Pericardium fibroblast (primary cell): ENCODE data around the gene ADH1B. TPM values are rescaled to one million over a fixed set of nuclear protein-coding genes. Genes with fewer than 3 reads are reported as not detected.

ENCODE experiments used
- total RNA-seq: library from RNA; depleted of rRNA; stranded (reverse); fragments of >200 nt; gene quantifications from 2 replicates; pipeline ENCODE4 v1.2.3, GENCODE V29; 2015

Gene ADH1B
- 64.5 and 317 TPM in 2 replicates for total RNA-seq

DNA sequence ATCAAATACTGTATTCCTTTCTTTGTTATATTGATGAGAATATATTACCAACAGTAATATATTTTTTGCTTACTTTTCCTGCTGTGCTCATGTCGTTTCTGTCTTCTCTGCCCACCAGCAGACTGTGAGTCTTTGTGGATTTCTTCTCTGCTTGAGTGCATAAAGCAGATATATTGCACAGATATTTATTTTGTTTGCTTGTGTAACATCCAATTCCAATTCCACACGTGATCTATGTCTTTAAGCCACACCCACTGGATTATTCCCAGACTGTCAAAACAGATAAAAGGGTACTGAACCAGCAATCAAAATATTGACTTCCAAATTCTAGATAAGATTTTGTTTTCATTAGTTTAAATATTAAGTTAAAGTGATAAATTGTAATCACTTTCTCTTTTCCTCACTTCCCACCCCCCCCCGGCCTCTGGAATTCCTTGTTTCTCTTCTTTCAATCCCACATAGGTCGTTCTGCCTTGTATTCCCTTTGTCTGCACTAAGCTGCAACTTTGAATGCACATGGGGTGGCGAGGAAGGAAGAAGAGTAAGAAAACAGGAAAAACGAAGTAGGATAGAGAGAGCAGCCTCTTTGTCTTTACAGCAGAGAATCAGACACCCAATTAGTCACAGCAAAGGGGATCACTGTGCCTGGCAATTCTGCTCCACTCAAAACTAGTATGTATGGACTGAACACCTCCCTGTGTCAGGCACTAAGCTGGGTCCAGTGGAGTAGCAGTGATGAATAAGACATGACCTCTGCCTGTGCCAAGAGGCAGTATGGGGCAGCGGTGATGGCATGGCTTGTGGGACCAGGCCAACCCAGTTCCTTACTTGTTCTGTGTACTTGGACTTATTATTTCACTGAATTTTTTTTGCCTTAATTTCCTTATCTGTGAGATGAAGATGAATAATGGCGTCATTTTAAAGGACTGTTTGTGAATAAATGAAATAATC, at the start of gene ADH1B:
ADH1B (minus strand) TSS at position 161 of the 951 bp plus-strand sequence; CDS start at position 91, 70 bp downstream.

DNA sequence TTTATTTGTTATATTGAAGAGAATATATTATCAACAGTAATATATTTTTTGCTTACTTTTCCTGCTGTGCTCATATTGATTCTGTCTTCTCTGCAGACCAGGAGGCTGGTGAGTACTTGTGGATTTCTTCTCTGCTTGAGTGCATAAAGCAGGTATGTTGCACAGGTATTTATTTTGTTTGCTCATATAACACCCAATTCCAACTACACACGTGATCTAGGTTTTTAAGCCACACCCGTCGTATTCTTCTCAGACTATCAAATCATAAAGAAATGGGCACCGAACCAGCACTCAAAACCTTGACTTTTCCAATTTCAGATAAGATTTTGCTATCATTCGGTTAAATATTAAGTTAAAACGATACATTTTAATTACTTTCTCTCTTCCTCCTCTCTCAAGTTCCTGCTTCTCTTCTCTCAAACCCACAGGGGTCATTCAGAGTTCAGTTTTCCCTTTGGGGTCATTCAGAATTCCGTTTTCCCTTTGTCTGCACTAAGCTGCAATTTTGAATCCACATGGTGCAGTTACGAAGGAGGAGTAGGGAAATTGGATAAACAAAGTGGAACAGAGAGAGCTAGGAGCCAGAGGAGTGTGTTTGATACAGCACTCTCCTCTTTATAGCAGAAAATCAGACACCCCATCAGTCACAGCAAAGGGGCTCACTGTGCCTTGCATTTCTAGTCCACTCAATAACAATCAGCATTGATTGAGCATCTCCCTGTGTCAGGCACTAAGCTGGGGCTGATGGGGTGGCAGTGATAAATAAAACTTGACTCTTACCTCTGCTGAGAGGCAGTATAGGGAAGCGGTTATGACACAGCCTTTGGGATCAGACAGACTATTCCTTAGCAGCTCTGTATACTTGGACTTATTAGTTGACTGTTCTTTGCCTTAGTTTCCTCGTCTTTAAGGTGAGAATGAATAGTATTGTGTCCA, 31.7 kb upstream of the ADH1B start, which contains the start of gene ADH1C:
ADH1C (minus strand) TSS at position 145 of the 936 bp plus-strand sequence; CDS start at position 74, 71 bp downstream.

DNA sequence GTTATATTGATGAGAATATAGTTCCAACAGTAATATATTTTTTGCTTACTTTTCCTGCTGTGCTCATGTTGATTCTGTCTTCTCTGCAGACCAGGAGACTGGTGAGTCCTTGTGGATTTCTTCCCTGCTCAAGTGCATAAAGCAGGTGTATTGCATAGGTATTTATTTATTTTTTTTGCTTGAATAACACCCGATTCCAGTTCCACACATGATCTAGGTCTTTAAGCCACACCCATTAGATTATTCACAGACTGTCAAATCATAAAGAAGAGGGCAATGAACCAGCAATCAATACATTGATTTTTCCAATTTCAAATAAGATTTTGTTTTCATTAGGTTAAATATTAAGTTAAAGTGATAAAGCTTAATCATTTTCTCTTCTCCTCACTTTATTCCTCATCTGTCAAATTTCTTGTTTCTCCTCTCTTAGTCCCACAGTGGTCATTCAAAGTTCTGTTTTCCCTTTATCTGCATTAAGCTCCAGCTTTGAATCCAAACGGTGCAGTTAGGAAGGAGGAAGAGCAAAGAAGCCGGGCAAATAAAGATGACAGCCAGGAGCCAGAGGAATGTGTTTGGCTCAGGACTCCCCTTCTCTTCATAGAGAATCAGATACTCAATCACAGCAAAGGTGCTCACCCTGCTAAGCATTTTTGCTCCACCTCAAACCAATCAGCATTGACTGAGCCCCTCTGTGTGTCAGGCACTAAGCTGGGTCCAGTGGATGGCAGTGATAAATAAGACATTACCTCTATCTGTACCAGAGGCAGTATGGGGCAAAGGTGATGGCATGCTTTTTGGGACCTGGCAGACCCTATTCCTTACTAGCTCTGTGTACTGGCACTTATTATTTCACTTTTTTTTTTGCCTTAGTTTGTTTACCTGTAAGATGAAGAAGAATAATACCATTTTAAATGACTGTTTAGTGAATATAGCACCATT, 30.1 kb downstream of the ADH1B start, which contains the start of gene ADH1A:
ADH1A (minus strand) TSS at position 138 of the 939 bp plus-strand sequence; CDS start at position 67, 71 bp downstream.

Other genes with a start within 250 kb of the ADH1B start
- 206 and 246 TPM in 2 replicates for gene ADH5, start 232.6 kb downstream of the ADH1B start, total RNA-seq
- gene ADH4, start 177.1 kb downstream of the ADH1B start, total RNA-seq, result not detected in 2 replicates
- under 0.01 and 1.5 TPM in 2 replicates for gene ADH6, start 102.2 kb downstream of the ADH1B start, total RNA-seq
- gene ADH1A, start 30.4 kb downstream of the ADH1B start, total RNA-seq, result not detected in 2 replicates
- gene ADH1C, start 31.3 kb upstream of the ADH1B start, total RNA-seq, result 1.3 and 10.9 TPM in 2 replicates
- gene ADH7, start 113.9 kb upstream of the ADH1B start, total RNA-seq, result not detected in 2 replicates
- not detected in 2 replicates for gene C4orf17, start 189.6 kb upstream of the ADH1B start, total RNA-seq
- 1.8 and 2.6 TPM in 2 replicates for gene TRMT10A, start 242.6 kb upstream of the ADH1B start, total RNA-seq